ENCODE results near the gene LRRFIP1. TPM values are rescaled to one million over a fixed set of nuclear protein-coding genes. Genes with fewer than 3 reads are reported as not detected.

LRRFIP1 gene
- total and polyA plus RNA-seq, 9 of the 15 experiments (the other 6 are each of a cell fraction or from before 2014, with no cell fraction given) = 13.1 to 45.2 (median 31.3) TPM

GRCh38 chr2:237691908-237692600 is 64.7 kb downstream of the LRRFIP1 start (continued):
- no peak for TF ChIP-seq THRB (CRISPR knock-in tag; conservative IDR thresholded peaks at IDR 0.05)
- no peak for TF ChIP-seq CBFA2T3 (IDR thresholded peaks at IDR 0.05)
- no peak for TF ChIP-seq ZNF398 (CRISPR knock-in tag; IDR thresholded peaks at IDR 0.05)
- no peak for TF ChIP-seq TRIM28 (IDR thresholded peaks at IDR 0.05)
- TF ChIP-seq BRD4 (IDR thresholded peaks at IDR 0.05) = no peak
- no peak for TF ChIP-seq NFIX (CRISPR knock-in tag; IDR thresholded peaks at IDR 0.05; ENCODE audit: low read depth)
- no peak for TF ChIP-seq ZHX1 (conservative IDR thresholded peaks at IDR 0.05; ENCODE audit: low read length)
- no peak for TF ChIP-seq ZNF140 (CRISPR knock-in tag; IDR thresholded peaks at IDR 0.05)
- no peak for TF ChIP-seq TRIM25 (IDR thresholded peaks at IDR 0.05; ENCODE audit: borderline replicate concordance)

Data from K562 (cell line).